ENCODE measurements around the gene PSMB5. TPM values are rescaled to one million over a fixed set of nuclear protein-coding genes. Genes with fewer than 3 reads are reported as not detected.

The PSMB5 gene
- total and polyA plus RNA-seq, 2 of the 13 experiments (the other 11 are each of a cell fraction or from before 2014, with no cell fraction given) = 705 to 871 TPM

DNA sequence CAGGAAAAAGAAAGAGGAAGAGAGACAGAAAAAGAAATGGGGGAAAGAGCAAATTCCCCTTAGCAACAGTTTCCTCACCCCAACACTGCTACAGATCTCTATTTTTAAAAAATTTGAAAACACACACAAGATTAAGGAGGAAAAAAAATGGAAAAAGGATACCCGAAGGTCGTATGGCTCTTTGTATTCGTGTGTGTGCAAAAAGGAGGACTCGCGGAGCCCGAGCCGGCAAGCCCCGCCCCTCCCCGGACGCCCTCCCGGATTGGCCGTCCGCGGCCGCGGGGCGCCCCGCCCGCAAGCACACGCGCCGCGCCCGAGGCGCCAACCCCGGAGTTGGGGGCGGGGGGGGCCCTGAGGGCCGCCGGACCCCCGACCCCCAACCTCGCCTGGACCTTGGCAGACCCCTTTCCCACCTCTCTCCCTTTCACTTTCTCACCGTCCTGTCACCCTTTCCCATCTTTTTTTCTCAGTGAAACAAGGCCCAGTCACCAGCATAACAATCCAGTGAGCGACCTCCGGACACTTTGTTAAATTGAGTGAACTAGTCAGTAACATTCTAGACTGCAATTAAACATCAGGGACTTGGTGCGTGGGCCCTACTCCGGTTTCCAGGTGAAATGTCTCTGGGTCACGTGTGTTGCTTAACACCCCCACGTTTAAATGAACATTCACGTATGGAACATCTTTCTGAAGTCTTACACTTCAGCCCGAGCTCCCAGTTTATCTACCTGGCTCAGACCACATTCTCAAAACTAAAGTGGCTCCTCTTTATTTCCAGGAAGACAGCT is 24.6 kb downstream of the PSMB5 start, which contains the start of gene C14orf93 (continued):
- TF ChIP-seq, protein P1, sequence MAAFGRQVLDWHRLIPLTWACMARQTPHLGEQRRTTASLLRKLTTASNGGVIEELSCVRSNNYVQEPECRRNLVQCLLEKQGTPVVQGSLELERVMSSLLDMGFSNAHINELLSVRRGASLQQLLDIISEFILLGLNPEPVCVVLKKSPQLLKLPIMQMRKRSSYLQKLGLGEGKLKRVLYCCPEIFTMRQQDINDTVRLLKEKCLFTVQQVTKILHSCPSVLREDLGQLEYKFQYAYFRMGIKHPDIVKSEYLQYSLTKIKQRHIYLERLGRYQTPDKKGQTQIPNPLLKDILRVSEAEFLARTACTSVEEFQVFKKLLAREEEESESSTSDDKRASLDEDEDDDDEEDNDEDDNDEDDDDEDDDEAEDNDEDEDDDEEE (CRISPR knock-in tag; IDR thresholded peaks at IDR 0.05) = peak; percentile 26; the same call in 1 of the 2 replicates
- TF ChIP-seq DR1 (CRISPR knock-in tag; IDR thresholded peaks at IDR 0.05) (no peak), ZSCAN31 (CRISPR knock-in tag; IDR thresholded peaks at IDR 0.05; ENCODE audit: low read depth) (peak; percentile 90), TCF7L2 (IDR thresholded peaks at IDR 0.05; ENCODE audit: low read depth, low read length) (no peak), ZNF205 (CRISPR knock-in tag; IDR thresholded peaks at IDR 0.05) (0 out of 2 replicates have a peak, but pooled peaks have one; percentile 61), ATF7-NPFF (CRISPR knock-in tag; IDR thresholded peaks at IDR 0.05; ENCODE audit: low read depth) (peak; percentile 87), ZNF768 (CRISPR knock-in tag; IDR thresholded peaks at IDR 0.05) (peak; percentile 63), PTBP1 (IDR thresholded peaks at IDR 0.05; ENCODE audit: low read depth, low read length, poor library complexity, severe bottlenecking) (no peak), POLR2A (IDR thresholded peaks at IDR 0.05; ENCODE audit: insufficient read depth in 1 of 2, low read depth in 2 of 2, low read length in 2 of 2) (peak; percentile 71 to 73), SRY (CRISPR knock-in tag; IDR thresholded peaks at IDR 0.05) (peak; percentile 40; the same call in 1 of the 2 replicates), MYNN (CRISPR knock-in tag; IDR thresholded peaks at IDR 0.05; ENCODE audit: low read depth) (no peak), SKI (IDR thresholded peaks at IDR 0.05; ENCODE audit: partially characterized antibody) (no peak), HNRNPH1 (optimal IDR thresholded peaks at IDR 0.05; ENCODE audit: low read depth, low read length) (peak; percentile 66), ZNF383 (CRISPR knock-in tag; IDR thresholded peaks at IDR 0.05; ENCODE audit: borderline replicate concordance) (0 out of 2 replicates have a peak, but pooled peaks have one; percentile 12), SMC3 (IDR thresholded peaks at IDR 0.05; ENCODE audit: low read length) (no peak), NFKB2 (CRISPR knock-in tag; IDR thresholded peaks at IDR 0.05; ENCODE audit: borderline replicate concordance) (peak; percentile 81; the same call in 1 of the 2 replicates), TOE1 (CRISPR knock-in tag; IDR thresholded peaks at IDR 0.05) (no peak), ZNF331 (CRISPR knock-in tag; IDR thresholded peaks at IDR 0.05) (peak; percentile 65; the same call in 1 of the 2 replicates), ZNF644 (CRISPR knock-in tag; IDR thresholded peaks at IDR 0.05; ENCODE audit: low read depth) (no peak)
- TF ChIP-seq, protein P2, sequence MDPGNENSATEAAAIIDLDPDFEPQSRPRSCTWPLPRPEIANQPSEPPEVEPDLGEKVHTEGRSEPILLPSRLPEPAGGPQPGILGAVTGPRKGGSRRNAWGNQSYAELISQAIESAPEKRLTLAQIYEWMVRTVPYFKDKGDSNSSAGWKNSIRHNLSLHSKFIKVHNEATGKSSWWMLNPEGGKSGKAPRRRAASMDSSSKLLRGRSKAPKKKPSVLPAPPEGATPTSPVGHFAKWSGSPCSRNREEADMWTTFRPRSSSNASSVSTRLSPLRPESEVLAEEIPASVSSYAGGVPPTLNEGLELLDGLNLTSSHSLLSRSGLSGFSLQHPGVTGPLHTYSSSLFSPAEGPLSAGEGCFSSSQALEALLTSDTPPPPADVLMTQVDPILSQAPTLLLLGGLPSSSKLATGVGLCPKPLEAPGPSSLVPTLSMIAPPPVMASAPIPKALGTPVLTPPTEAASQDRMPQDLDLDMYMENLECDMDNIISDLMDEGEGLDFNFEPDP (CRISPR knock-in tag; conservative IDR thresholded peaks at IDR 0.05) = 0 out of 2 replicates have a peak, but pooled peaks have one; percentile 92
- TF ChIP-seq, protein P3, sequence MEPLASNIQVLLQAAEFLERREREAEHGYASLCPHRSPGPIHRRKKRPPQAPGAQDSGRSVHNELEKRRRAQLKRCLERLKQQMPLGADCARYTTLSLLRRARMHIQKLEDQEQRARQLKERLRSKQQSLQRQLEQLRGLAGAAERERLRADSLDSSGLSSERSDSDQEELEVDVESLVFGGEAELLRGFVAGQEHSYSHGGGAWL (CRISPR knock-in tag; IDR thresholded peaks at IDR 0.05) = peak; percentile 84
- TF ChIP-seq, protein P4, sequence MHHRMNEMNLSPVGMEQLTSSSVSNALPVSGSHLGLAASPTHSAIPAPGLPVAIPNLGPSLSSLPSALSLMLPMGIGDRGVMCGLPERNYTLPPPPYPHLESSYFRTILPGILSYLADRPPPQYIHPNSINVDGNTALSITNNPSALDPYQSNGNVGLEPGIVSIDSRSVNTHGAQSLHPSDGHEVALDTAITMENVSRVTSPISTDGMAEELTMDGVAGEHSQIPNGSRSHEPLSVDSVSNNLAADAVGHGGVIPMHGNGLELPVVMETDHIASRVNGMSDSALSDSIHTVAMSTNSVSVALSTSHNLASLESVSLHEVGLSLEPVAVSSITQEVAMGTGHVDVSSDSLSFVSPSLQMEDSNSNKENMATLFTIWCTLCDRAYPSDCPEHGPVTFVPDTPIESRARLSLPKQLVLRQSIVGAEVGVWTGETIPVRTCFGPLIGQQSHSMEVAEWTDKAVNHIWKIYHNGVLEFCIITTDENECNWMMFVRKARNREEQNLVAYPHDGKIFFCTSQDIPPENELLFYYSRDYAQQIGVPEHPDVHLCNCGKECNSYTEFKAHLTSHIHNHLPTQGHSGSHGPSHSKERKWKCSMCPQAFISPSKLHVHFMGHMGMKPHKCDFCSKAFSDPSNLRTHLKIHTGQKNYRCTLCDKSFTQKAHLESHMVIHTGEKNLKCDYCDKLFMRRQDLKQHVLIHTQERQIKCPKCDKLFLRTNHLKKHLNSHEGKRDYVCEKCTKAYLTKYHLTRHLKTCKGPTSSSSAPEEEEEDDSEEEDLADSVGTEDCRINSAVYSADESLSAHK (CRISPR knock-in tag; IDR thresholded peaks at IDR 0.05; ENCODE audit: borderline replicate concordance) = no peak
